Calu3 (cell line): ENCODE data around the gene CYGB. TPM values are rescaled to one million over a fixed set of nuclear protein-coding genes. Genes with fewer than 3 reads are reported as not detected.
"Not testable (repeated sequence)": the region's sequence is repeated elsewhere in the genome, so short reads cannot be mapped to it uniquely, and the experiment has no call there.

ENCODE experiments used
- BruUV-seq: library from RNA; stranded (reverse); fragments of 400-500 nt; replicated peaks from 2 replicates; lab custom pipeline; 2021; lab: Mats Ljungman, UMichigan
- CTCF ChIA-PET: fragments of 300-600 bp; sonication (Branson Sonifier 250); formaldehyde crosslinking; loops from one replicate; lab custom pipeline; 2022; ENCODE audit warnings: antibody characterized with exemption; lab: Charles Lee
- DNase-seq: peaks from one replicate; pipeline ENCODE4 v3.0.0; 2022
- H3K27ac Mint-ChIP-seq: one replicate; pipeline ENCODE4 v1.8.0; 2022; ENCODE audit warnings: mixed read lengths; ENCODE audit not compliant: unreplicated experiment
- H3K27me3 Mint-ChIP-seq: one replicate; pipeline ENCODE4 v1.8.0; 2022; ENCODE audit warnings: mixed read lengths; ENCODE audit not compliant: unreplicated experiment
- H3K36me3 Mint-ChIP-seq: one replicate; pipeline ENCODE4 v1.8.0; 2022; ENCODE audit warnings: mild to moderate bottlenecking, moderate library complexity, mixed read lengths; ENCODE audit not compliant: insufficient read depth, unreplicated experiment
- H3K4me1 Mint-ChIP-seq: one replicate; pipeline ENCODE4 v1.8.0; 2022; ENCODE audit warnings: mild to moderate bottlenecking, low read depth, mixed read lengths; ENCODE audit not compliant: unreplicated experiment
- H3K4me3 Mint-ChIP-seq: one replicate; pipeline ENCODE4 v1.8.0; 2022; ENCODE audit warnings: mild to moderate bottlenecking, low read depth, moderate library complexity, mixed read lengths; ENCODE audit not compliant: unreplicated experiment
- H3K9me3 Mint-ChIP-seq: one replicate; pipeline ENCODE4 v1.8.0; 2022; ENCODE audit warnings: low read depth, mixed read lengths; ENCODE audit not compliant: unreplicated experiment
- CTCF ChIP-seq: fragments of 200-600 bp; IDR thresholded peaks from one replicate; pipeline ENCODE4 v1.8.0; 2022; ENCODE audit warnings: antibody characterized with exemption; ENCODE audit not compliant: unreplicated experiment
- intact Hi-C: fragments of 100-400 bp; cut with micrococcal nuclease; formaldehyde crosslinking; loops from one replicate; pipeline ENCODE4 v1.10.0; 2022; ENCODE audit not compliant: unreplicated experiment
- total RNA-seq: library from RNA; stranded (reverse); gene quantifications from 2 replicates; pipeline ENCODE4 v1.2.3, GENCODE V29; 2022

Gene CYGB
- total RNA-seq, 1 experiment from 2014 or later, result not detected

- peaks cover 10% of the 10 kb centered on the region for H3K4me1 Mint-ChIP-seq
- intact Hi-C loops, result no loop called here
- BruUV-seq, result no TSS peak
- DNase-seq, result no peak
- peak overlapping the region; percentile 17 for H3K4me3 Mint-ChIP-seq
- no peak overlapping the region for H3K27ac Mint-ChIP-seq
- no peaks in the 10 kb centered on the region for H3K9me3 Mint-ChIP-seq
- H3K27me3 Mint-ChIP-seq, result peaks cover 69% of the 10 kb centered on the region
- TF ChIP-seq CTCF, result no peak
- CTCF ChIA-PET, result no interaction called here
- no peaks in the 10 kb centered on the region for H3K36me3 Mint-ChIP-seq
These were observed 810 bp downstream of the CYGB start for GRCh38 chr17:76536511-76537287.

GRCh38 chr17:76535788-76536510 is 1.6 kb downstream of the CYGB start:
- Mint-ChIP-seq H3K27ac (no peak overlapping the region), H3K27me3 (peaks cover 73% of the 10 kb centered on the region), H3K4me1 (peaks cover 11% of the 10 kb centered on the region), H3K9me3 (no peaks in the 10 kb centered on the region), H3K36me3 (no peaks in the 10 kb centered on the region), H3K4me3 (no peak overlapping the region)
- BruUV-seq, result no TSS peak
- CTCF ChIA-PET, result no interaction called here
- intact Hi-C loops, result no loop called here
- no peak for DNase-seq
- no peak for TF ChIP-seq CTCF

- intact Hi-C loops, result no loop called here
- Mint-ChIP-seq H3K4me1 (peaks cover 11% of the 10 kb centered on the region), H3K27me3 (peaks cover 73% of the 10 kb centered on the region), H3K4me3 (no peak overlapping the region), H3K9me3 (no peaks in the 10 kb centered on the region), H3K27ac (no peak overlapping the region), H3K36me3 (no peaks in the 10 kb centered on the region)
- no peak for TF ChIP-seq CTCF
- BruUV-seq, result no TSS peak
- DNase-seq, result no peak
- CTCF ChIA-PET, result no interaction called here
These were observed 2.4 kb downstream of the CYGB start for GRCh38 chr17:76534831-76535732.

DNA sequence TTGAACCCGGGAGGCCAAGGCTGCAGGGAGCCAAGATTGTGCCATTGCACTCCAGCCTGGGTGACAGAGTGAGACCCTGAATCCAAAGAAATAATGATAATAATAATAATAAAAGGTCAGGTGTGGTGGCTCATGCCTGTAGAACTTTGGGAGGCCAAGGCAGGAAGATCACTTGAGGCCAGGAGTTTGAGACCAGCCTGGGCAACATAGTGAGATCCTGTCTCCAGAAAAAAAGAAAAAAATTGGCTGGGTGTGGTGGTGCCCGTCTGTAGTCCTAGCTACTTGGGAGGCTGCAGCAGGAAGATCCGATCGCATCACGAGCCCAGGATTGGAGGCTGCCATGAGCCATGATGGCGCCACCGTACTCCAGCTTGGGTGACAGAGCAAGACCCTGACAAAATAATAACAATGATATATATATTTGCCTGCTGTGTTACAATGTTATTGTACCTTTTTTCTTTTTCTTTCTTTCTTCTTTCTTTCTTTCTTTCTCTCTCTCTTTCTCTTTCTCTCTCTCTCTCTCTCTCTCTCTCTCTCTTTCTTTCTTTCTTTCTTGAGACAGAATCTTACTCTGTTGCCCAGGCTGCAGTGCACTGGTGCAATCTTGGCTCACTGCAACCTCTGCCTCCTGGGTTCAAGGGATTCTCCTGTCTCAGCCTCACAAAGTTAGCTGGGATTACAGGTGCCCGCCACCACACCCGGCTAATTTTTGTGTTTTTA is 3.7 kb downstream of the CYGB start:
- H3K27ac Mint-ChIP-seq, BruUV-seq, DNase-seq, H3K9me3 Mint-ChIP-seq, intact Hi-C loops, H3K4me3 Mint-ChIP-seq, H3K36me3 Mint-ChIP-seq: not testable (repeated sequence)
- CTCF ChIA-PET, result interaction anchor here (1.1 kb wide), 1 partner anchor 12 kb away, joined by 3 read pairs; no protein-coding TSS in a partner anchor
- peaks cover 61% of the 10 kb centered on the region for H3K27me3 Mint-ChIP-seq
- H3K4me1 Mint-ChIP-seq, result peaks cover 11% of the 10 kb centered on the region
